ENCODE measurements around the gene PPP2R1A. TPM values are rescaled to one million over a fixed set of nuclear protein-coding genes. Genes with fewer than 3 reads are reported as not detected.

The PPP2R1A gene
- total RNA-seq, 1 donor from 2014 or later = 160 TPM

- intact Hi-C loops (cut with DNase I) = no loop called here
- DNase-seq (no peak), ATAC-seq (peak; percentile 12)
- Histone ChIP-seq H3K9me3 (no peaks in the 10 kb centered on the region), H3K27ac (peak overlapping the region; percentile 87), H3K36me3 (peaks cover 25% of the 10 kb centered on the region), H3K27me3 (no peaks in the 10 kb centered on the region), H3K4me1 (peaks cover 10% of the 10 kb centered on the region), H3K4me3 (peak overlapping the region; percentile 74)
- TF ChIP-seq CTCF (IDR thresholded peaks at IDR 0.05) = no peak
Observed at GRCh38 chr19:52170304-52170703, 19.5 kb upstream of the PPP2R1A start.

GRCh38 chr19:52170863-52171320, 19.0 kb upstream of the PPP2R1A start:
- Histone ChIP-seq H3K9me3 (no peaks in the 10 kb centered on the region), H3K4me1 (peaks cover 10% of the 10 kb centered on the region), H3K27me3 (no peaks in the 10 kb centered on the region), H3K27ac (peak overlapping the region; percentile 87), H3K4me3 (peak overlapping the region; percentile 74), H3K36me3 (peaks cover 21% of the 10 kb centered on the region)
- intact Hi-C loops (cut with DNase I) = no loop called here
- no peak for TF ChIP-seq CTCF (IDR thresholded peaks at IDR 0.05)
- ATAC-seq (peak; percentile 29), DNase-seq (peak; percentile 69)

DNA sequence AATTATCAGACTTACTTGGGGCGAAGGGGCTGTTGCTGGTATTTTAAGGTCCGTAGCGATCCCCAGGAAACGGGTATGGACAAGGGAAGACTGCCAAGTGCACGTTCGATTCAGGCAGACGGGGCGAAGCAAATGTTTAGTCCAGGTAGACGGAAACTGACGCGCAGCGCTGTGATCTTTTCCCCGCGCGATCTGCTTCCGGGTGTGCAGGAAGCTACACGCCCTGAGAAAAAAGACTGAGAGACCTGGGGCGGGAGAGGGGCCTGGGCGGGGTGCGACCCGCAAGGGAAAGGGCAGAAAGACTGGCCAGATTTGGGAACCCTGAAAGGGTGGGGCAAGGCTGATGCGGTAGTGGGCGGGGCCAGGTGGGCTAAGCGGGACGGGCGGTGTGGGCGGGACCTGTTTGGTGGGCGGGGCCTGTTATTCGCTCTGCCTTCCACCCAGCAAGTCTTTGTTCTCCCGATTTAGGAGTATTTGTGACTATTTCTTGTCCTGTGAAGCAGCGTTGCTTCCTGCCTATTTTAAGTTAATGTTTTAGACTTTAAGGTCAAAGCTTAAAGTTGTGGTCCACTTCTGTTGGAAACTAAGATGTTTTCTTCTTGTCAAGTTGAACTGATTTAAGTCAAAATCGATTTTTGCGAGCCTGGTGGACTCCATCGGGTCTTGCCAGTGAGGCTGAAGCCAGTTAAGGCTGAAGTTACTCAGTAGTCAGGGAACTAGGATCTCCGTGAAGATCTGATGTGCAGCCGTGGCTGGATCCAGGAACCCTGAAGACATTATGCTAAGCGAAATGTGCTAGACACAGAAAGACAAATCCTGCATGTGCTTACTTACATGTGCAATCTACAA, 18.3 kb upstream of the PPP2R1A start, which contains the start of gene ZNF836:
Gene ZNF836 (minus strand): TSS at position 301 of the 849 bp plus-strand sequence. CDS start 3,549 bp downstream, outside the sequence.
- Histone ChIP-seq H3K4me3 (peak within 1 kb of the TSS; percentile 74), H3K27ac (peak within 1 kb of the TSS; percentile 87), H3K4me1 (peaks cover 10% of the 10 kb centered on the region), H3K27me3 (no peaks in the 10 kb centered on the region), H3K36me3 (peaks cover 15% of the 10 kb centered on the region), H3K9me3 (no peaks in the 10 kb centered on the region)
- DNase-seq = peak; percentile 96
- TF ChIP-seq CTCF (IDR thresholded peaks at IDR 0.05) = no peak
- peak; percentile 99 for ATAC-seq
- intact Hi-C loops (cut with DNase I) = no loop called here

GRCh38 chr19:52172347-52172746, 17.5 kb upstream of the PPP2R1A start:
- intact Hi-C loops (cut with DNase I) = no loop called here
- ATAC-seq = no peak
- Histone ChIP-seq H3K9me3 (no peaks in the 10 kb centered on the region), H3K4me1 (peaks cover 10% of the 10 kb centered on the region), H3K36me3 (peaks cover 8% of the 10 kb centered on the region), H3K4me3 (no peak overlapping the region), H3K27me3 (no peaks in the 10 kb centered on the region), H3K27ac (no peak overlapping the region)
- DNase-seq = no peak
- TF ChIP-seq CTCF (IDR thresholded peaks at IDR 0.05) = no peak

GRCh38 chr19:52176574-52176973, 13.3 kb upstream of the PPP2R1A start:
- no peaks in the 10 kb centered on the region for H3K9me3 ChIP-seq
- intact Hi-C loops (cut with DNase I) = no loop called here
- no peak overlapping the region for H3K27ac ChIP-seq
- no peak for TF ChIP-seq CTCF (IDR thresholded peaks at IDR 0.05)
- no peaks in the 10 kb centered on the region for H3K36me3 ChIP-seq
- ATAC-seq = no peak
- no peaks in the 10 kb centered on the region for H3K27me3 ChIP-seq
- H3K4me1 ChIP-seq = no peaks in the 10 kb centered on the region
- no peak overlapping the region for H3K4me3 ChIP-seq
- no peak for DNase-seq

All from upper lobe of right lung (tissue), 1 donor.